ENCODE data around the gene RTCA.

The RTCA gene

DNA sequence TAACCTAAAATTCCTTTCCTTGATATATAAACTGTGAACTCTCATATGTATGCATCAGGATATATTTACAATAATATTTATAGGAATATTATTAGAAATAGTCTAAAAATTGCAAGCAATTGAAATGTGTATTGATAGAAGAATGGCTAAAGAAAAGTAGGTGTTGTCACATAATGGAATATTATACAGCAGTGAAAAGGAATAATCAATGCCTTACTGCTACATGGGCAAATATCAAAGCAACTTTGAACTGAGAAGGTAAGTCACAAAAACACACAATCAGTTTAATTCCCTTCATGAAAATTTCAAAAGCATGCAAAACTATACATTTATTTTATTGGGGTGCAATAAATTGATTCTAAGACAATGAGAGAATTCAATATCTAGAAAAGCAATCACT, 50.6 kb downstream of the RTCA start:
- ChIA-PET CTCF (no interaction called here), POLR2A (no interaction called here)
- DNase-seq (ENCODE audit: extremely low spot score), result no peak
- TF ChIP-seq HDGF (IDR thresholded peaks at IDR 0.05; ENCODE audit: borderline replicate concordance) (no peak), SUZ12 (IDR thresholded peaks at IDR 0.05) (no peak), L3MBTL2 (conservative IDR thresholded peaks at IDR 0.05) (no peak), CTBP1 (IDR thresholded peaks at IDR 0.05; ENCODE audit: borderline replicate concordance) (no peak), BHLHE40 (IDR thresholded peaks at IDR 0.05; ENCODE audit: borderline replicate concordance) (no peak), SP1 (IDR thresholded peaks at IDR 0.05) (no peak), FOXA1 (IDR thresholded peaks at IDR 0.05) (no peak), ARNT (IDR thresholded peaks at IDR 0.05) (no peak), TARDBP (IDR thresholded peaks at IDR 0.05) (no peak), FOXM1 (IDR thresholded peaks at IDR 0.05; ENCODE audit: borderline replicate concordance) (no peak), ZNF384 (IDR thresholded peaks at IDR 0.05) (no peak), LEF1 (IDR thresholded peaks at IDR 0.05; ENCODE audit: borderline replicate concordance) (no peak)

DNA sequence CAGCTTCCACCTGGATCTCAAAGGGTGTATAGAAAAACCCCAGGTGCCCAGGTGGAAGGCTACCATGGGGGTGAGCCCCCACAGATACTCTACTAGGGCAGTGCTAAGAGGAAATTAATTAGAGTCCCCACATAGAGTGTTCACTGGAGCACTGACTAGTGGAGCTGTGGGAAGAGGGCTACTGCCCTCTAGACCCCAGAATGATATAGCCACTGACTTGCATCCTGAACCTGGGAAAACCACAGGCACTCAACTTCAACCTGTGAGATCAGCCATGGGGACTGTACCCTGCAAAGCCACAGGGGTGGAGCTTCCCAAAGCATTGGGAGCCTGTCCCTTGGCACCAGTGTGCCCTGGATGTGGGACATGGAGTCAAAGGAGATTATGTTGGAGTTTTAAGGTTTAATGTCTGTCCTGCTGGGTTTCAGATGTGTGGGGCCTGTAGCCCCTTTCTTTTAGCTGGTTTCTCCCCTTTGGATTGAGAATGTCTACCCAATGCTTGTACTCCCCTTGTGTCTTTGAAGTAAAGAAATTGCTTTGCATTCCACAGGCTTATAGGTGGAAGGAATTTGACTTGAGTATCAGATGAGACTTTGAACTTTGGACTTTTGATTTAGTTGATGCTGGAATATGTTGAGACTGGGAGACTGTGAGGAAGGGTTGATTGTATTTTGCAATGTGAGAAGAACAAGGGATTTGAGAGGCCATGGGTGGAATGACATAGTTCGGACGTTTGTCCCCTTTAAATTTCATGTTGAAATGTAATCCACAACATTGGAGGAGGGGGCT, 54.5 kb downstream of the RTCA start:
- ChIA-PET CTCF (no interaction called here), POLR2A (no interaction called here)
- TF ChIP-seq HDGF (IDR thresholded peaks at IDR 0.05; ENCODE audit: borderline replicate concordance) (no peak), FOXM1 (IDR thresholded peaks at IDR 0.05; ENCODE audit: borderline replicate concordance) (no peak), NFRKB (IDR thresholded peaks at IDR 0.05) (no peak), SUZ12 (IDR thresholded peaks at IDR 0.05) (no peak), L3MBTL2 (conservative IDR thresholded peaks at IDR 0.05) (no peak), FOXA1 (IDR thresholded peaks at IDR 0.05) (no peak), ZNF384 (IDR thresholded peaks at IDR 0.05) (no peak), BHLHE40 (IDR thresholded peaks at IDR 0.05; ENCODE audit: borderline replicate concordance) (no peak), SP1 (IDR thresholded peaks at IDR 0.05) (no peak), CTBP1 (IDR thresholded peaks at IDR 0.05; ENCODE audit: borderline replicate concordance) (no peak), TARDBP (IDR thresholded peaks at IDR 0.05) (no peak), ARNT (IDR thresholded peaks at IDR 0.05) (no peak), ELF4 (IDR thresholded peaks at IDR 0.05) (no peak), FOXK2 (IDR thresholded peaks at IDR 0.05) (no peak), LEF1 (IDR thresholded peaks at IDR 0.05; ENCODE audit: borderline replicate concordance) (no peak)
- TF ChIP-seq, protein P1, sequence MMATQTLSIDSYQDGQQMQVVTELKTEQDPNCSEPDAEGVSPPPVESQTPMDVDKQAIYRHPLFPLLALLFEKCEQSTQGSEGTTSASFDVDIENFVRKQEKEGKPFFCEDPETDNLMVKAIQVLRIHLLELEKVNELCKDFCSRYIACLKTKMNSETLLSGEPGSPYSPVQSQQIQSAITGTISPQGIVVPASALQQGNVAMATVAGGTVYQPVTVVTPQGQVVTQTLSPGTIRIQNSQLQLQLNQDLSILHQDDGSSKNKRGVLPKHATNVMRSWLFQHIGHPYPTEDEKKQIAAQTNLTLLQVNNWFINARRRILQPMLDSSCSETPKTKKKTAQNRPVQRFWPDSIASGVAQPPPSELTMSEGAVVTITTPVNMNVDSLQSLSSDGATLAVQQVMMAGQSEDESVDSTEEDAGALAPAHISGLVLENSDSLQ (IDR thresholded peaks at IDR 0.05), result no peak
- no peak for DNase-seq (ENCODE audit: extremely low spot score)

DNA sequence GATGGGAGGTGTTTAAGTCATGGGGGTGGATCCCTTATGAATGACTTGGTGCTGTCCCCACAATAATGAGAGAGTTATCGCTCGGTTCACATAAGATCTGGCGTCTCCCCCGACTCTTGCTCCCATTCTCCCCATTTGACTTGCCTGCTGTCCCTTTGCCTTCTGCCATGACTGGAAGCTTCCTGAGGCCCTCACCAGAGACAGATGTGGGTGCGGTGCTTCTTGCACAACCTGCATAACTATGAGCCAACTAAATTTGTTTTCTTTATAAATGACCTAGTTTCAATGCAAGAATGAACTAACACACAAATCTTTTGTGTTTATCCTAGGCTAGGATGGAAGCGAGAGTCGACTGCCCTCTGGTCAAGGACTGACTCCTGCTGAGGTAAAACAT, 55.1 kb downstream of the RTCA start:
- POLR2A ChIA-PET, result no interaction called here
- CTCF ChIA-PET, result no interaction called here
- no peak for DNase-seq (ENCODE audit: extremely low spot score)
- TF ChIP-seq NFRKB (IDR thresholded peaks at IDR 0.05) (no peak), HDGF (IDR thresholded peaks at IDR 0.05; ENCODE audit: borderline replicate concordance) (no peak), FOXM1 (IDR thresholded peaks at IDR 0.05; ENCODE audit: borderline replicate concordance) (no peak), TARDBP (IDR thresholded peaks at IDR 0.05) (no peak), ARNT (IDR thresholded peaks at IDR 0.05) (no peak), L3MBTL2 (conservative IDR thresholded peaks at IDR 0.05) (no peak), BHLHE40 (IDR thresholded peaks at IDR 0.05; ENCODE audit: borderline replicate concordance) (no peak), ELF4 (IDR thresholded peaks at IDR 0.05) (no peak), CTBP1 (IDR thresholded peaks at IDR 0.05; ENCODE audit: borderline replicate concordance) (no peak), FOXK2 (IDR thresholded peaks at IDR 0.05) (no peak), LEF1 (IDR thresholded peaks at IDR 0.05; ENCODE audit: borderline replicate concordance) (no peak), ZNF384 (IDR thresholded peaks at IDR 0.05) (no peak), FOXA1 (IDR thresholded peaks at IDR 0.05) (no peak)
- TF ChIP-seq, protein P1 (IDR thresholded peaks at IDR 0.05), result no peak

DNA sequence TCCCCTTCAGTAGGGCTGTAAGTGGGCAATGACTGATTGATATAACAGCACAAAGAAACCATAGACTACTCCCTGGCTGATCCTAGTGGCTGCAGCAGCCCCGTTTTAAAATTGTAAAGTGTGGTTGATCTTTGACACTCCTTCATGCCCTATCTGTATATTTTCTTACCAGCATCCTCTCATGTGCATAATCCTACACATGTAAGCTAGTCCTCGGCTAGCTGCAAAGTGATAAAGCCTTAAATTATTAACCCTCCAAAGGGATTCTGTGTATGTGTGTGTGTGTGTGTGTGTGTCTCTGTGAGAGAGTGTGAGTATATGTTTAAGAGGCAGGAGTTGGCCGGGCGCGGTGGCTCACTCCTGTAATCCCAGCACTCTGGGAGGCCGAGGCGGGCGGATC, 55.5 kb downstream of the RTCA start:
- ChIA-PET CTCF (no interaction called here), POLR2A (no interaction called here)
- DNase-seq (ENCODE audit: extremely low spot score), result no peak
- no peak for TF ChIP-seq LEF1 (IDR thresholded peaks at IDR 0.05; ENCODE audit: borderline replicate concordance)
- TF ChIP-seq CTBP1 (IDR thresholded peaks at IDR 0.05; ENCODE audit: borderline replicate concordance), result no peak
- TF ChIP-seq TARDBP (IDR thresholded peaks at IDR 0.05), result no peak
- no peak for TF ChIP-seq ZNF384 (IDR thresholded peaks at IDR 0.05)
- no peak for TF ChIP-seq L3MBTL2 (conservative IDR thresholded peaks at IDR 0.05)
- no peak for TF ChIP-seq BHLHE40 (IDR thresholded peaks at IDR 0.05; ENCODE audit: borderline replicate concordance)
- TF ChIP-seq SP1 (IDR thresholded peaks at IDR 0.05), result no peak
- no peak for TF ChIP-seq ARNT (IDR thresholded peaks at IDR 0.05)
- TF ChIP-seq SUZ12 (IDR thresholded peaks at IDR 0.05), result no peak
- no peak for TF ChIP-seq ELF4 (IDR thresholded peaks at IDR 0.05)
- TF ChIP-seq FOXM1 (IDR thresholded peaks at IDR 0.05; ENCODE audit: borderline replicate concordance), result no peak
- no peak for TF ChIP-seq NFRKB (IDR thresholded peaks at IDR 0.05)
- no peak for TF ChIP-seq HDGF (IDR thresholded peaks at IDR 0.05; ENCODE audit: borderline replicate concordance)
- TF ChIP-seq, protein P1 (IDR thresholded peaks at IDR 0.05), result no peak
- TF ChIP-seq FOXA1 (IDR thresholded peaks at IDR 0.05), result no peak

DNA sequence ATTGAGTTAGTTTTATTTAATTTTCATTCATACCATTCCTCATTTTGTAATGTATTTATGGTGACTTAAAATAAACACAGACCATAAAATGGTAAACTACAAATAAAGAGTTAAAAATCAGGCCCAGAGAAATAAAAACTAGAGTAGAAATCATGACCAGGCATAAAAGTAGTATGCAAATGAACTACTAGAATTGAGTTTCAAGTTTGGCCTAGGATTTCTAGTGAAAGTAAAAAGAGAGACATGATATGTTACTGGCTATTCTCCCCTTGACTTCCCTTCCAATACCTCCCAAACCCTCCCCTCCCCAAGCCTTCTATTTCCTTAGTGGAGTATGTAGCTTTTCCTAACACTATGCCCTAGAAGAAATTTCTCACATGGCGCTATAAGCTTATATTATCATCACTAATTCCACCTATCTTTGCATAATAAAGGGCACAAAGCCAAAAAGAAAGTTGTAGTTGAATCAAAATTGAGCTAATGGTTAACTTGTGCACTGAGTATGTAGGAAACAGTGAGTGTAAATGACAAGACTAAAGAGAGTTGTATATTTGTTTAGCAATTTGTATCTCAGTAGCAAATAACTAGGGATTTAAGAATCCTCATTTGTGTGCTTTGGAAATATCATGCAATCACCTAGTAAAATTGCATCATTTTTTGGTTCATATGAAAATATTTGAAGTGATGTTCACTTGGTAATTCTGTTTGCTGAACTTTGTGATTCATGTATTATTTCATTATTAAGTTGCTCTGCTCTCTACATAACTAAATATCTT, 56.6 kb downstream of the RTCA start:
- ChIA-PET POLR2A (no interaction called here), CTCF (no interaction called here)
- no peak for DNase-seq (ENCODE audit: extremely low spot score)
- TF ChIP-seq CTBP1 (IDR thresholded peaks at IDR 0.05; ENCODE audit: borderline replicate concordance) (no peak), FOXA1 (IDR thresholded peaks at IDR 0.05) (no peak), BHLHE40 (IDR thresholded peaks at IDR 0.05; ENCODE audit: borderline replicate concordance) (no peak), LEF1 (IDR thresholded peaks at IDR 0.05; ENCODE audit: borderline replicate concordance) (no peak), TARDBP (IDR thresholded peaks at IDR 0.05) (no peak), SUZ12 (IDR thresholded peaks at IDR 0.05) (no peak), NFRKB (IDR thresholded peaks at IDR 0.05) (no peak)
- TF ChIP-seq, protein P1 (IDR thresholded peaks at IDR 0.05), result no peak

Data from HEK293T (cell line).